ENCODE results near the gene ACSM3. TPM values are rescaled to one million over a fixed set of nuclear protein-coding genes. Genes with fewer than 3 reads are reported as not detected.
A peak's percentile ranks its signal among the peaks of the same experiment; 100 is the strongest.

The ACSM3 gene
- total and polyA plus RNA-seq, 9 of the 15 experiments (the other 6 are each of a cell fraction or from before 2014, with no cell fraction given) = 112 to 420 (median 182) TPM

DNA sequence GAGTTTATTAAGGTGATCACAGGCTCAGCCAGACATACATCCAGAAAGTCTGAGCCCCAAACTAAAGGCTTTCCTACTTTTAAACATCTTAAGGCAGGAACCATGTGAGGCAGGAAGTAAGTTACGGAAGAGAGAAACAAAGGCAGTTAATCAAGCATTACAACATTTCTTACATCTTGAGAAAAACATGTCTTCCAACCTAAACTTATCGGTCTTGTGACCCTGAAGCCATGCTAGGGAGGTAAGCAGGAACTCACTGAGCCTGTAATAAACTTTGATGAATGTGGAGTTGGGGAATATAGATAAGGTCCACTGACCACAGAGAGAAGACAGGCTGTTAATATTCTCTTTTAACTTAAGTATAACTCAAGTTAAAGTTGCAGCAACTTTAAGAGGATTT, 3.5 kb upstream of the ACSM3 start:
- Histone ChIP-seq H3K9me3 (replicated peaks; ENCODE audit: control insufficient read depth, insufficient read depth, low read depth, low read length) (peaks cover 18% of the 10 kb centered on the region), H3K36me3 (ENCODE audit: control insufficient read depth, insufficient read depth, low read length) (peaks cover 3% of the 10 kb centered on the region; the same call in 1 of the 3 replicates), H3K79me2 (ENCODE audit: control insufficient read depth, insufficient read depth, low read length) (peaks cover 15% of the 10 kb centered on the region), H3K4me2 (ENCODE audit: insufficient read depth, low read length) (peak overlapping the region; percentile 56), H3K9ac (ENCODE audit: insufficient read depth in 1 of 2, low read depth in 2 of 2, low read length in 2 of 2) (peak overlapping the region in 1 of 2 experiments; percentile 50; a peak in 2 of 4 replicates), H3K4me1 (replicated peaks in 1 of 2; ENCODE audit: control insufficient read depth in 2 of 2, insufficient read depth in 2 of 2, low read length in 2 of 2) (peaks cover 4 to 27% of the 10 kb centered on the region in 2 experiments; a peak in 4 of 5 replicates), H3K27ac (ENCODE audit: extremely low read depth, low read depth, low read length) (peak overlapping the region; percentile 85), H3K4me3 (no peak overlapping the region), H3K27me3 (ENCODE audit: control insufficient read depth in 2 of 2, insufficient read depth in 2 of 2, low read length in 2 of 2) (no peaks in the 10 kb centered on the region), H2AFZ (ENCODE audit: low read depth, low read length) (peak overlapping the region; percentile 86), H4K20me1 (replicated peaks; ENCODE audit: control insufficient read depth, insufficient read depth, low read length) (no peaks in the 10 kb centered on the region), H3K9me1 (ENCODE audit: control insufficient read depth, insufficient read depth, low read length) (no peaks in the 10 kb centered on the region)
- intact Hi-C loops (cut with micrococcal nuclease) (no loop called here), in situ Hi-C loops (cut with MboI) (no loop called here)
- ATAC-seq (peak; percentile 44; the same call in 2 of the 3 replicates), FAIRE-seq (peak; percentile 72), DNase-seq (ENCODE audit: extremely low read depth in 1 of 4, low spot score in 3 of 4) (peak in 2 of 4 experiments; percentile 32 to 80)
- ChIA-PET POLR2A (no interaction called here), CTCF (ENCODE audit: low intra/inter-chr PET ratio) (no interaction called here)
- 0% methylated on average over 2 of the region's 2 CpGs for whole genome bisulfite sequencing (ENCODE audit: insufficient coverage, low coverage, missing lambda C conversion rate)
- BruUV-seq (replicated peaks) = no TSS peak
- TF ChIP-seq EP300 (IDR thresholded peaks at IDR 0.05; ENCODE audit: low read length) = peak; percentile 72
- TF ChIP-seq ZNF175 (CRISPR knock-in tag; IDR thresholded peaks at IDR 0.05; ENCODE audit: low read depth) = 0 out of 2 replicates have a peak, but pooled peaks have one; percentile 76
- TF ChIP-seq ZNF589 (CRISPR knock-in tag; IDR thresholded peaks at IDR 0.05; ENCODE audit: low read depth) = peak; percentile 81; the same call in 1 of the 2 replicates
- TF ChIP-seq, protein P1, sequence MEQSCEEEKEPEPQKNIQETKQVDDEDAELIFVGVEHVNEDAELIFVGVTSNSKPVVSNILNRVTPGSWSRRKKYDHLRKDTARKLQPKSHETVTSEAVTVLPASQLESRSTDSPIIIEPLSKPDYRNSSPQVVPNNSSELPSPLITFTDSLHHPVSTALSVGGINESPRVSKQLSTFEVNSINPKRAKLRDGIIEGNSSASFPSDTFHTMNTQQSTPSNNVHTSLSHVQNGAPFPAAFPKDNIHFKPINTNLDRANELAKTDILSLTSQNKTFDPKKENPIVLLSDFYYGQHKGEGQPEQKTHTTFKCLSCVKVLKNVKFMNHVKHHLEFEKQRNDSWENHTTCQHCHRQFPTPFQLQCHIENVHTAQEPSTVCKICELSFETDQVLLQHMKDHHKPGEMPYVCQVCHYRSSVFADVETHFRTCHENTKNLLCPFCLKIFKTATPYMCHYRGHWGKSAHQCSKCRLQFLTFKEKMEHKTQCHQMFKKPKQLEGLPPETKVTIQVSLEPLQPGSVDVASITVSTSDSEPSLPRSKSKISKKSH (CRISPR knock-in tag; IDR thresholded peaks at IDR 0.05) = no peak
- TF ChIP-seq ZNF644 (tag; IDR thresholded peaks at IDR 0.05; ENCODE audit: low read depth) = peak; percentile 83
- TF ChIP-seq MAZ (CRISPR knock-in tag; conservative IDR thresholded peaks at IDR 0.05 in 1 of 2, IDR thresholded peaks at IDR 0.05 in 1 of 2) = peak in 1 of 2 experiments; percentile 11; a peak in 1 of 4 replicates
- peak in 1 of 2 experiments; percentile 79; a peak in 1 of 4 replicates for TF ChIP-seq TEAD1 (CRISPR knock-in tag; IDR thresholded peaks at IDR 0.05)
- peak; percentile 73 for TF ChIP-seq SOX6 (IDR thresholded peaks at IDR 0.05)
- TF ChIP-seq TRIM24 (IDR thresholded peaks at IDR 0.05) = peak in 1 of 2 experiments; percentile 48; a peak in 1 of 4 replicates
- no peak for TF ChIP-seq HNRNPH1 (optimal IDR thresholded peaks at IDR 0.05; ENCODE audit: low read depth, low read length)
- TF ChIP-seq TCFL5 (CRISPR knock-in tag; conservative IDR thresholded peaks at IDR 0.05) = peak; percentile 61; the same call in 1 of the 2 replicates
- no peak for TF ChIP-seq GABPB2 (CRISPR knock-in tag; conservative IDR thresholded peaks at IDR 0.05)
- TF ChIP-seq ZFP1 (CRISPR knock-in tag; IDR thresholded peaks at IDR 0.05) = no peak
- no peak for TF ChIP-seq ZNF699 (CRISPR knock-in tag; IDR thresholded peaks at IDR 0.05; ENCODE audit: insufficient replicate concordance)
- TF ChIP-seq CEBPG (CRISPR knock-in tag; IDR thresholded peaks at IDR 0.05) = no peak
- 0 out of 4 replicates have a peak, but pooled peaks of 1 of the 2 experiments have one; percentile 30 for TF ChIP-seq CEBPG (tag; conservative IDR thresholded peaks at IDR 0.05 in 1 of 2, IDR thresholded peaks at IDR 0.05 in 1 of 2)
- no peak for TF ChIP-seq FOXA3 (CRISPR knock-in tag; conservative IDR thresholded peaks at IDR 0.05 in 1 of 2, IDR thresholded peaks at IDR 0.05 in 1 of 2)
- TF ChIP-seq SMAD4 (CRISPR knock-in tag; conservative IDR thresholded peaks at IDR 0.05) = peak; percentile 74
- TF ChIP-seq RHOXF2B (CRISPR knock-in tag; conservative IDR thresholded peaks at IDR 0.05) = no peak
- TF ChIP-seq NCOR1 (IDR thresholded peaks at IDR 0.05) = peak; percentile 51; the same call in 1 of the 2 replicates
- no peak for TF ChIP-seq CXXC5 (CRISPR knock-in tag; IDR thresholded peaks at IDR 0.05)
- TF ChIP-seq ZNF197 (CRISPR knock-in tag; IDR thresholded peaks at IDR 0.05; ENCODE audit: low read depth) = peak; percentile 88; the same call in 1 of the 2 replicates

All from K562 (cell line).